HG03432 (cell line): Measurements from ENCODE around the gene MAD2L2.

Experiments used
- ATAC-seq: cut with Tn5 transposase; IDR thresholded peaks from one replicate; pipeline ENCODE4 v1.9.1; 2021; ENCODE audit warnings: mild to moderate bottlenecking, moderate library complexity; ENCODE audit not compliant: unreplicated experiment

Gene MAD2L2

GRCh38 chr1:11638121-11638520 is 42.8 kb downstream of the MAD2L2 start:
- no peak for ATAC-seq

GRCh38 chr1:11634365-11635192 is 46.4 kb downstream of the MAD2L2 start:
- no peak for ATAC-seq

DNA sequence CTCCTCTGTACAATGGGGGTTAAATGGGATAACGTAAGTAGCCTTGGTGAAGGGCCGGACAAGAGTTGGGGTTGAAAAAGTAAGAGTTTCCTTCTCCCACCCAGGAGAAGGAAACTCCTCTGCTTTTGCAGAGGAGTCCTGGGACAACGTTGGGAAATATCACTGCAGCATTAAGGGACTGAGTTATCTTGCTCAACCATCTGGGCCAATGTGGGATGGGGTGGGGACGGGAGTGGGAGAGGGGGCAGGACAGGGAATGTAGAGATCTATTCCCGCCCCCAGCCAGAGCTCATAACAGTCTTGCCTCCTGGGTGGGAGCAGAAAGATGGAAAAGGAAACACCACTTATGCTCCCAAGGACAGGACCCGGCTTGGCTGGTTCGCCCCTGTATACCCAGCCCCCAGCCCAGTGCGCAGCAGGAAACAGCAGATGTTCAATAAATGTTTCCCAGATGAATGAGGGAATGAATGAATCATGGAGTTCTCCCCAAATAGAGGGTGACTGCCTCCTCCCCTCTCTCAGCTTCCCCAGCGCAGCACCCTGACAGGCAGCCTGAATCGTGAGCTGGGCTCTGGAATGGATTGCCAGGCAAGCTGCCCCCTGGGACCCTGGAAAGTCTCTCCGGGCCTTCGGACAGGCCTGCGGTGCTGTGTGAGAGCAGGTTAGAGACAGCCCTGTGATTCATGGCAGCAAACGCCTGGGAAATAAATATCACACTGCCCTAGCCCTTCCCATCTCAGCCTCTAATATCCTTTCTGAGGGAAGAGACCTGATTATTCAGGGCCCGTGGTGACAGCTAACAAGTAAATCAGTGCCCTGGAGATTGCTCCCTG is 51.5 kb downstream of the MAD2L2 start:
- ATAC-seq, result no peak

DNA sequence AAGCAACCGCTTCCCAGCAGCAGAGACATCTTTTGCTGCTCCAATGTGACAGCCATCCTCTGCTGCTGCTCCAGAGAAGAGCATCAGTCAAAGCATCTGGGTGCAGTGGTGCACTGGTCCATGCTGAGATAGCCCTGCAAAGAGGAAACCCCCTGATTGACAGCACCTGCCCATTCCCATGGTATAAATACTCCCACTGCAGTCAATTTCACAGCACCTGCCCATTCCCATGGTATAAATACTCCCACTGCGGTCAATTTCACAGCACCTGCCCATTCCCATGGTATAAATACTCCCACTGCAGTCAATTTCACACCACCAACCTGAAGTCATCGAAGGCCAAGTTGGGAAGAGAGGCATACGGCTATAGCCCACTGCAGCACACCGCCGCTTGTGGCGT is 52.2 kb downstream of the MAD2L2 start:
- no peak for ATAC-seq

GRCh38 chr1:11626551-11626950 is 54.4 kb downstream of the MAD2L2 start:
- ATAC-seq, result no peak
